ENCODE measurements around the gene SAMMSON.

The SAMMSON gene

DNA sequence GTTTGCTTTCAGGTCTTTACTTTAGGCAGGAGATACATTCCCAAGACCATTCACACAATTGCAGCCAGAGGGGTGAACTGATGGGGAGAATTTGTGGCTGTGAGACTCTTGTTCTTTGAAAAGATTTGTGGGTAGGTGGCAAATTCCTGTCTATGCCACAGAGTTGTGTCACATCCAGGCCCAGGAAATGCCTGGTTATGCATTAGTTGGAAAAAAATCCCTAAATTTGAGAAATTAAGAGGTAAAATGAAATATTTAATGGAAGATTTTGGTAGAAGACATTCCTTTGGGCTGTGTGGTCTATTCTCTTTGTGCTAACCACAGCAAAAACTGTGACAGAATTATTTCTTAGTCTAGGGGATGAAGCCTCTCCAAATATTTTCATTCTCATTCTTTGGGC lies 28.8 kb downstream of the SAMMSON start:
- TF ChIP-seq, protein P1, sequence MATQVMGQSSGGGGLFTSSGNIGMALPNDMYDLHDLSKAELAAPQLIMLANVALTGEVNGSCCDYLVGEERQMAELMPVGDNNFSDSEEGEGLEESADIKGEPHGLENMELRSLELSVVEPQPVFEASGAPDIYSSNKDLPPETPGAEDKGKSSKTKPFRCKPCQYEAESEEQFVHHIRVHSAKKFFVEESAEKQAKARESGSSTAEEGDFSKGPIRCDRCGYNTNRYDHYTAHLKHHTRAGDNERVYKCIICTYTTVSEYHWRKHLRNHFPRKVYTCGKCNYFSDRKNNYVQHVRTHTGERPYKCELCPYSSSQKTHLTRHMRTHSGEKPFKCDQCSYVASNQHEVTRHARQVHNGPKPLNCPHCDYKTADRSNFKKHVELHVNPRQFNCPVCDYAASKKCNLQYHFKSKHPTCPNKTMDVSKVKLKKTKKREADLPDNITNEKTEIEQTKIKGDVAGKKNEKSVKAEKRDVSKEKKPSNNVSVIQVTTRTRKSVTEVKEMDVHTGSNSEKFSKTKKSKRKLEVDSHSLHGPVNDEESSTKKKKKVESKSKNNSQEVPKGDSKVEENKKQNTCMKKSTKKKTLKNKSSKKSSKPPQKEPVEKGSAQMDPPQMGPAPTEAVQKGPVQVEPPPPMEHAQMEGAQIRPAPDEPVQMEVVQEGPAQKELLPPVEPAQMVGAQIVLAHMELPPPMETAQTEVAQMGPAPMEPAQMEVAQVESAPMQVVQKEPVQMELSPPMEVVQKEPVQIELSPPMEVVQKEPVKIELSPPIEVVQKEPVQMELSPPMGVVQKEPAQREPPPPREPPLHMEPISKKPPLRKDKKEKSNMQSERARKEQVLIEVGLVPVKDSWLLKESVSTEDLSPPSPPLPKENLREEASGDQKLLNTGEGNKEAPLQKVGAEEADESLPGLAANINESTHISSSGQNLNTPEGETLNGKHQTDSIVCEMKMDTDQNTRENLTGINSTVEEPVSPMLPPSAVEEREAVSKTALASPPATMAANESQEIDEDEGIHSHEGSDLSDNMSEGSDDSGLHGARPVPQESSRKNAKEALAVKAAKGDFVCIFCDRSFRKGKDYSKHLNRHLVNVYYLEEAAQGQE (IDR thresholded peaks at IDR 0.05; ENCODE audit: insufficient read depth in 1 of 2, low read depth in 2 of 2, low read length in 2 of 2) = no peak
- TF ChIP-seq POLR2AphosphoS5 (IDR thresholded peaks at IDR 0.05; ENCODE audit: low read depth, low read length) (no peak), FOXP2 (optimal IDR thresholded peaks at IDR 0.05; ENCODE audit: borderline replicate concordance, extremely low read depth, extremely low read length, insufficient read depth) (no peak), SIN3A (IDR thresholded peaks at IDR 0.05; ENCODE audit: borderline replicate concordance, insufficient read depth, low read length) (no peak)

DNA sequence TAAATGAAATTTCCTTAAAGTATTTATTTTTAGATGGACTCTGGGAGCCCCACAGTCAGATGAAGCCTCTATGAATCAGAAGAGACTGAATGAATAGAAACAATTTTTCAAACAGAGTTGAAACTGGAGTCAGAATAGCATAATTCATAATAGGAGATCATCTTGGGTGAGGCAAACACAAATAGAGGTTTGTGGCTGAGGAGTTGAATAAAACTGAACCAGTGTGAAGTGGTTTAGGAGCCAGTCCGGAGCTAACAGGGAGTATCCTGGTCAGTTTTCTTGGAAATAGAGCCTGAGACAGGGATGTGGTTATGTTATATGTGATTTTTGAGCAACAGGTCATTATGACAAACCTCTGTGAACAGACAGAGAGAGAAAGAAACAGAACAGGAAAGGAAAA lies 39.2 kb downstream of the SAMMSON start:
- no peak for TF ChIP-seq FOXP2 (optimal IDR thresholded peaks at IDR 0.05; ENCODE audit: borderline replicate concordance, extremely low read depth, extremely low read length, insufficient read depth)
- TF ChIP-seq TAF1 (IDR thresholded peaks at IDR 0.05; ENCODE audit: borderline replicate concordance, insufficient read depth, low read length) = no peak
- TF ChIP-seq, protein P1 (IDR thresholded peaks at IDR 0.05; ENCODE audit: insufficient read depth in 1 of 2, low read depth in 2 of 2, low read length in 2 of 2) = no peak
- no peak for TF ChIP-seq SIN3A (IDR thresholded peaks at IDR 0.05; ENCODE audit: borderline replicate concordance, insufficient read depth, low read length)
- no peak for TF ChIP-seq POLR2AphosphoS5 (IDR thresholded peaks at IDR 0.05; ENCODE audit: low read depth, low read length)

- TF ChIP-seq FOXP2 (optimal IDR thresholded peaks at IDR 0.05; ENCODE audit: borderline replicate concordance, extremely low read depth, extremely low read length, insufficient read depth) (no peak), TAF1 (IDR thresholded peaks at IDR 0.05; ENCODE audit: borderline replicate concordance, insufficient read depth, low read length) (no peak), SIN3A (IDR thresholded peaks at IDR 0.05; ENCODE audit: borderline replicate concordance, insufficient read depth, low read length) (no peak), POLR2AphosphoS5 (IDR thresholded peaks at IDR 0.05; ENCODE audit: low read depth, low read length) (no peak)
- TF ChIP-seq, protein P1 (IDR thresholded peaks at IDR 0.05; ENCODE audit: insufficient read depth in 1 of 2, low read depth in 2 of 2, low read length in 2 of 2) = no peak
Observed at GRCh38 chr3:70040386-70040785, 40.9 kb downstream of the SAMMSON start.

GRCh38 chr3:70042641-70043040 lies 43.1 kb downstream of the SAMMSON start:
- TF ChIP-seq, protein P1 (IDR thresholded peaks at IDR 0.05; ENCODE audit: insufficient read depth in 1 of 2, low read depth in 2 of 2, low read length in 2 of 2) = no peak
- no peak for TF ChIP-seq POLR2AphosphoS5 (IDR thresholded peaks at IDR 0.05; ENCODE audit: low read depth, low read length)
- no peak for TF ChIP-seq TAF1 (IDR thresholded peaks at IDR 0.05; ENCODE audit: borderline replicate concordance, insufficient read depth, low read length)
- no peak for TF ChIP-seq SIN3A (IDR thresholded peaks at IDR 0.05; ENCODE audit: borderline replicate concordance, insufficient read depth, low read length)
- no peak for TF ChIP-seq FOXP2 (optimal IDR thresholded peaks at IDR 0.05; ENCODE audit: borderline replicate concordance, extremely low read depth, extremely low read length, insufficient read depth)

- TF ChIP-seq POLR2AphosphoS5 (IDR thresholded peaks at IDR 0.05; ENCODE audit: low read depth, low read length) (no peak), SIN3A (IDR thresholded peaks at IDR 0.05; ENCODE audit: borderline replicate concordance, insufficient read depth, low read length) (no peak), TAF1 (IDR thresholded peaks at IDR 0.05; ENCODE audit: borderline replicate concordance, insufficient read depth, low read length) (no peak)
- TF ChIP-seq, protein P1 (IDR thresholded peaks at IDR 0.05; ENCODE audit: insufficient read depth in 1 of 2, low read depth in 2 of 2, low read length in 2 of 2) = no peak
Observed at GRCh38 chr3:70049761-70050160, 50.2 kb downstream of the SAMMSON start.
